Motor neuron (in vitro differentiated cells): ENCODE results near the gene PACSIN1. TPM values are rescaled to one million over a fixed set of nuclear protein-coding genes. Genes with fewer than 3 reads are reported as not detected.
"Not testable (repeated sequence)": the region's sequence is repeated elsewhere in the genome, so short reads cannot be mapped to it uniquely, and the experiment has no call there.

Experiments
- ATAC-seq, 8 experiments: fragments of 200-7000 bp; cut with Tn5 transposase; replicated peaks in 6 of 8; 2 replicates each; pipeline ENCODE4 v1.8.0; 2021; ENCODE audit warnings: mild to moderate bottlenecking in 8 of 8, moderate library complexity in 8 of 8
- H3K27ac ChIP-seq, 2 donors: fragments of 250-450 bp; sonication (Bioruptor Pico); 2 replicates each; pipeline ENCODE4 v1.9.0; 2021; ENCODE audit warnings: antibody characterized with exemption in 2 of 2, mild to moderate bottlenecking in 2 of 2, moderate library complexity in 1 of 2
- H3K4me1 ChIP-seq, 2 donors: fragments of 250-450 bp; sonication (Bioruptor Pico); replicated peaks in 1 of 2; 2 replicates each; pipeline ENCODE4 v1.6.1; 2021; ENCODE audit warnings: antibody characterized with exemption in 2 of 2, mild to moderate bottlenecking in 2 of 2, moderate library complexity in 1 of 2
- H3K4me3 ChIP-seq, 5 donors: fragments of 250-450 bp; sonication (Bioruptor Pico); 2 replicates each; pipeline ENCODE4 v1.9.0; 2021; ENCODE audit warnings: antibody characterized with exemption in 5 of 5, mild to moderate bottlenecking in 5 of 5, moderate library complexity in 4 of 5
- WGBS, 10 experiments: fragments of 450-650 bp; shearing (Covaris generic); methylation state at CpG; one replicate each; pipeline ENCODE4 v1.0.0; 2022; 5-methylcytosine and 5-hydroxymethylcytosine counted together
- in situ Hi-C, 9 experiments: fragments of 400-800 bp; cut with MboI; loops; one replicate each; pipeline ENCODE4 v1.15.0; 2021; ENCODE audit warnings: low sequenced_read_pairs in 9 of 9, low pct_unique_long_range_greater_than_20kb in 2 of 9; ENCODE audit not compliant: unreplicated experiment in 9 of 9
- total RNA-seq, 8 experiments: library from RNA; unstranded; fragments of 300-600 nt; gene quantifications; 2 replicates each; pipeline versions ENCODE4 v1.2.3 to v1.2.4, GENCODE V29; 2022

PACSIN1 gene
- total RNA-seq, 8 experiments from 2014 or later = 0.61 to 4.7 (median 1.3) TPM

DNA sequence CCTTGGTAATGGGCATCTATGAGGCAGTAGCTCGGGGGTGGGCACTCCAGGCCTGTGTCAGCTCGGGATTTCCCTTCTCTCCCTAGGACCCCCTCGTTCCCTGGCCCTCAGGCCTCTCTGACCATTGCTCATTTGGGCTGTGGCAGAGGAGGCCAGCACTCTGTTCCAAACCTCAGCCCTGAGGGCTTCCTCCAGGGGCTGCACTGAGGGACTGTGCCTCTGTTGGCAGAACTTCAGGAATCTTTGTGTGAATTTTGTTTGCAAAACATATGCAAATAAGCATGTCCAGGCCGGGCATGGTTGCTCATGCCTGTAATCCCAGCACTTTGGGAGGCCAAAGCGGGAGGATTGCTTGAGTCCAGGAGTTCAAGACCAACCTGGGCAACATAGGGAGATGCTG, 11.0 kb downstream of the PACSIN1 start:
- peak in 5 of 8 experiments; percentile 15 to 76 (median 40) for ATAC-seq
- in situ Hi-C loops = no loop called here
- Histone ChIP-seq H3K4me1 (peaks cover 9 to 17% of the 10 kb centered on the region in 2 donors), H3K4me3 (no peak overlapping the region), H3K27ac (no peak overlapping the region)
- WGBS, 10 experiments = 34 to 76% (median 58%) methylated on average over 2 to 3 of the region's 5 CpGs; no CpG with 5 or more reads in 1 of the 10 experiments

DNA sequence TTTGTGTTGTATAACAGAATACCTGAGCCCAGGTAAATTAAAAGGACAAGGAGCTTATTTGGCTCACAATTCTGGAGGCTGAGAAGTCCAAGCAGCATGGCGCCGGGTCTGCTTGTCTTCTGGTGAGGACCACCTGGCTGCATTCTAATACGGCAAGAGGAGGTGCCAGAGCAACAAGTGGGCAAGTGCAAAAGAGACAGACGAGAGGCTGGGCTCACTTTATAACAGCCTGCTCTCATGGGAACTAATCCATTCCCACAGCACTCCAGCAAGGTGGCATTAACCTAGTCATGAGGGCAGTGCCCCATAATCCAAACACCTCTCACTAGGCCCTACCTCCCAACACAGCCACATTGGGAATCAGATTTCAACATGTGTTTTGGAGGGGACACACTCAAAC, 12.9 kb downstream of the PACSIN1 start:
- no peak overlapping the region for H3K27ac ChIP-seq
- in situ Hi-C loops = no loop called here
- no peak overlapping the region for H3K4me3 ChIP-seq
- WGBS, 10 experiments = 13 to 94% (median 85%) methylated on average over 2 to 4 of the region's 4 CpGs; no CpG with 5 or more reads in 5 of the 10 experiments
- ATAC-seq = no peak
- peaks cover 9 to 17% of the 10 kb centered on the region in 2 donors for H3K4me1 ChIP-seq

DNA sequence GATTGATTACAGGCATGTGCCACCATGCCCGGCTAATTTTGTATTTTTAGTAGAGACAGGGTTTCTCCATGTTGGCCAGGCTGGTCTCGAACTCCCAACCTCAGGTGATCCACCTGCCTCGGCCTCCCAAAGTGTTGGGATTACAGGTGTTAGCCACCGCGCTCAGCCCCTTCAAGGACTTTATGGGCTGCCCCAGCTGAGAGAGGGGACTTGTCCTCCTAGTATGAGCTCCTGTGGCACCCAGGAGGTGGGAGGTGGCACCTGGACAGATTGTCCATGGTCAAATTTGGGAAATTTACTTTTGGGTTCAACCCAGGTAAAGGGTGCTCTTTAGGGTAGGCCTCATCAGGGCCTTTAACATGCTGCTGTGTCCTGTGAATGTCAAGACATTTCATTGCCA, 17.9 kb downstream of the PACSIN1 start:
- ATAC-seq, in situ Hi-C loops: not testable (repeated sequence)

DNA sequence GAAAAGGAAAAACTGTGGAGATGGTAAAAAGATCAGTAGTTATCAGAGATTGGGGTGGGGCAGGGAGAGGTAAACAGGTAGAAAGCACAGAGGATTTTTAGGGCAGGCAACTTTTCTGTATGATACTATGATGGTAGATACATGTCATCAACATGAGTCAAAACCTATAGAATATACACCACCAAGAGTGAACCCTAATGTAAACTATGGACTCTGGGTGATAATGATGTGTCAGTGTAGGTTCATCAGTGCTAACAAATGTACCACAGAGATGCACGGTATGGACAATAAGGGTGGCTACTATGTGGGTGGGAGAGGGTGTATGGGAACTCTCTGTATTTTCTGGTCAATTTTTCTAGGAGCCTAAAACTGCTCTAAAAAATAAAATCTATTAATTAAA, 18.5 kb downstream of the PACSIN1 start:
- WGBS, 10 experiments = 14 to 71% (median 55%) methylated on average over 1 of the region's 1 CpG; no CpG with 5 or more reads in 6 of the 10 experiments
- H3K4me3 ChIP-seq = no peak overlapping the region
- H3K4me1 ChIP-seq = no peaks in the 10 kb centered on the region
- in situ Hi-C loops = no loop called here
- ATAC-seq = no peak
- H3K27ac ChIP-seq = no peak overlapping the region

More for the DNA sequence above, 17.9 kb downstream of the PACSIN1 start:
- not testable (repeated sequence) for H3K4me3 ChIP-seq, H3K27ac ChIP-seq, H3K4me1 ChIP-seq
- 67 to 100% (median 80%) methylated on average over 1 to 3 of the region's 5 CpGs; no CpG with 5 or more reads in 7 of the 10 experiments for WGBS, 10 experiments

DNA sequence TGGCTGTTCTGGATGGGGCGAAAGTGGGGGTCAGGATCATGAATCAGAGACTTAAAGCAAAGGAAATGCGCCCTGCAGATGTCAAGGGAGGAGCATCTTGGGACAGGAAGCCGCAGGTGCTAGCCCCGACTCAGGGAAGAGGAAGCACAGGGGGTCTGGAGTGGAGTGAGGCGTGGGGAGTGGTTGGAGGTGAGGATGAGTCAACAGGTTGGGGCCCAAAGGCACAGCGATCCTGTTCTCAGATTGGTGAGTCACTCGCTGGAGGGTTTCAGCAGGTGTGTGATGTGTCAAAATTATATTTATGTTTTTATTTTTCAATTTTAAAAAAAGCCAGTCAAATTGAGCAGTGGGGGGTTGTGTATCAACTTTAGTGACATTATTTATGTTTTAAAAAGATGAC, 19.0 kb downstream of the PACSIN1 start:
- WGBS, 10 experiments = 50 to 88% (median 67%) methylated on average over 1 to 4 of the region's 7 CpGs; no CpG with 5 or more reads in 7 of the 10 experiments
- peak in 2 of 8 experiments; percentile 24 to 34 for ATAC-seq
- no peak overlapping the region for H3K4me3 ChIP-seq

DNA sequence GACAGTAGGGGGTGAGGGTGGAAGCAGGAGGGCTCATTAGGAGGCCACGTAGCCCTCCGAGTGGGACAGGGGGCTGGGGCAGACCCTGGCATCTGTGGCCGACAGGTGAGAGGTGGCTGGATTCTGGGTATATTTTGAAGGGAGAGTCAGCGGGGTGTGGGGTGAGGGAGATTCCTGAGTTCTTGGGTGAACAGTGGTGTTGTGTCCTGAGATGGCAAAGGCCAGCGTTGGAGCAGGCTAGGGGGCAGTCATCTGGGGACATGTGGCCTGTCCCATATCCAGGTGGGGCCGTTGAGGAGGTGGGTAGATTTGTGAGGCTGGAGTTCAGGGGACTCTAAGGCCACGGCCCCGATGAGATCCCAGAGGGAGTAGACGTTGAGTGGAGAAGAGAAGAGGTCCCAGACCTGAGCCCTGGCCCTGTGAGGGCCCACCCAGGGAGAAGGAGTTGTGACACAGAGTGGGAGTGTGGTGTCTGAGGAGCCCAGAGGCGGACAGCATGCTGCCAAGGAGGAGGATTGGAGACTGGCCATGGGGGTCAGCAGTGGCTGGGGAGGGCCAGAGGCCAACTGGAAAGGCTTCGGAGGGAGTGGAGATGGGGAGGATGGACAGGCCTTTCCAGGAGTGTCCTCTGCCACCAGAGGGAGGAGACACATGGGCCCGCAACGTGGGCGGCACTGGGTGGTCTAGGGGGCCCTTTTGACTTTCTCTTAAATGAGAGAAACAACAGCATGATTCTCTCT, 19.6 kb downstream of the PACSIN1 start:
- peak in 1 of 8 experiments; percentile 11 for ATAC-seq
- H3K4me3 ChIP-seq = no peak overlapping the region
- in situ Hi-C loops = no loop called here
- H3K27ac ChIP-seq = no peak overlapping the region
- 47 to 98% (median 74%) methylated on average over 3 to 7 of the region's 14 CpGs; no CpG with 5 or more reads in 5 of the 10 experiments for WGBS, 10 experiments
- H3K4me1 ChIP-seq = peaks cover 3 to 6% of the 10 kb centered on the region in 2 donors

More for the DNA sequence above, 19.0 kb downstream of the PACSIN1 start:
- Histone ChIP-seq H3K4me1 (peaks cover 0 to under 1% of the 10 kb centered on the region in 2 donors), H3K27ac (no peak overlapping the region)
- in situ Hi-C loops = no loop called here

DNA sequence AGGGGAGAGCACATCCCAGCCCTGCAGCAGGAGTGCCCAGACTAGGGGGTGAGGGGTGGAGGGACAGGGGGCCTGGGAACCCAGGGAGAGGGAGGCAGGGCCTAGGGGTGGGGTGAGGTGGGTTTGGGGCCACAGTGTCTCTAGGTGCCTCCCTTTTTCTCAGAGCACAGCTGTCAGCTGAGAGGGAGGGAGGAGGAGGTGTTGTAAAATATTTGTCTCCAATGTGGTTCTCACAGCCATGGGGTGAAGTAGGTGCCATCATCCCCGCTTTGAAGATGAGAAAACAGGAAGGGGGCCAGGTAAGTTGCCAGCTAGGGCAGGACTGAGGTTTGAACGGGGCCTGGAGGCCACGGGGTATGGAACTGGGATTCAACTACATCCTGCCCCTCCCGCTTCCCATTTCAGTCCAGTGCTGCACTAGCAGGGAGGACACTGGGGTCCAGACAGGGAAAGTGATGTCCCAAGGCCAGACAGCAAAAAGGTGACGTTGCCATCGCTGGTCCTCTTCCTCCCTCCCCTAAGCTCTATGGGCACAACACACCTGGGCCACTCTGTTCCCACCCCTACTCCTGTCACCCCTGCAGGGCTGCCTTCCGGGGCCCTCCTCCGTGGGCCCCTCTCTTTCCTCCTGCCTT, 20.3 kb downstream of the PACSIN1 start:
- ATAC-seq = no peak
- no peak overlapping the region for H3K27ac ChIP-seq
- 20 to 100% (median 82%) methylated on average over 1 to 3 of the region's 8 CpGs; no CpG with 5 or more reads in 4 of the 10 experiments for WGBS, 10 experiments
- no peak overlapping the region for H3K4me3 ChIP-seq
- peaks cover 11 to 13% of the 10 kb centered on the region in 2 donors for H3K4me1 ChIP-seq
- in situ Hi-C loops = no loop called here

DNA sequence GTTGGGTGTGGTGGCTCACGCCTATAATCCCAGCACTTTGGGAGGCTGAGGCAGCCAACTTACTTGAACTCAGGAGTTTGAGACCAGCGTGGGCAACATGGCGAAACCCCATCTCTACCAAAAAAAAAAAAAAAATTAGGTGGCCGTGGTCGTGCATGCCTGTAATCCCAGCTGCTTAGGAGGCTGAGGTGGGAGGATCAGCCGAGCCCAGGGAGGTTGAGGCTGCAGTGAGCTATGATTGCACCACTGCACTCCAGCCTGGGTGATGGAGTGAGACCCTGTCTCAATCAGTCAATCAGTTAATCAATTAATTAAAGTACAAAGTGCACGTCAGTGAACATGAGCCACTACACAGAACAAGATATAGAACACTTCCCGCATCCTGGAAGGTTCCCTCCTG, 21.0 kb downstream of the PACSIN1 start:
- H3K27ac ChIP-seq, ATAC-seq, H3K4me3 ChIP-seq, in situ Hi-C loops: not testable (repeated sequence)
- WGBS, 10 experiments = 58 to 90% (median 83%) methylated on average over 2 to 6 of the region's 8 CpGs; no CpG with 5 or more reads in 3 of the 10 experiments
- peaks cover 13 to 17% of the 10 kb centered on the region in 2 donors for H3K4me1 ChIP-seq

DNA sequence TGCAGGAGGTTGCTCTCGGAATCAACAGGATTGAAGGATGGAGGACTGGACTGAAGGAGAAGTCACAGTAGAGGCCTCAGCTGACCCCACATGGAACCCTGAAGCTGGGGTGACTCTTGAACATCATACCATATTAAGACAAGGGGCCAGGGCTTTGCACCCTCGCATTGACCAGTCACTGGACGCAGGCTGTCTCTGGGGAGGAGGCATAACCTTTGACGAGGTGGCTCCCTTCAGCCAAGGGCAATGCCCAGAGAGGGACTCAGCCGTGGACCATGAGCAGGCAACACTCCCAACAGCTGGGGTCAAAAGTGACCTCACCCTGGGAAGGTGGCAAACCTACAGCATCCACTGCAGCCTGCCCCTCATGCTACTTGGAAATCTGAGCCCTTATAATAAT, 21.7 kb downstream of the PACSIN1 start:
- no peak for ATAC-seq
- Histone ChIP-seq H3K4me1 (peaks cover 13 to 17% of the 10 kb centered on the region in 2 donors), H3K27ac (no peak overlapping the region), H3K4me3 (no peak overlapping the region)
- 50 to 100% (median 73%) methylated on average over 2 to 5 of the region's 5 CpGs; no CpG with 5 or more reads in 6 of the 10 experiments for WGBS, 10 experiments
- in situ Hi-C loops = no loop called here

DNA sequence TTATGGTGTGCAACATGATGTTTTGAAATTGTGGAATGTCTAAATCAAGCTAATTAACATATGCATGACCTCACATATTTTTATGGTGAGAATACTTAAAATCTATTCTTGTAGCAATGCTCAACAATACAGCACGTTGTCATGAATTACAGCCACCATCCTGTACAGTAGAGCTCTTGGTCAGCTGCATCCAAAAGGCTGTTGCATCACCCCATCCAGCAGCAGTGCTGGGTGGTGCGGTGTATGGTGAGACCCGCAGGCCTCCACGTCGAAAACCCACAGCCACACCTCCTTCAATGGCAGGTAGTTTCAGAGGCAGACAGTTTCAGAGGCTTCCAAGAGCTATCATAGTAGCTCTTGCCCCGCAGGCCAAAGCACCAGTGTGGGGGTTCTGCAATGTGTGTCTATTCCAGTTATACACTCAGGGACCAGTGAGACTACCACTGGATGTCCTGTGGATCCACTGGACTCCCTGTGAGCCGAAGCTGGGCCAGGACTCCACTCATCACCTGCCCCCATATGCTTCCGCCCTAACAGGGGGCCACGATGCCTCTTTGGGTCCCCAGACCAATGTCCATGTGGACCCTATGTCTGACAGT, 23.4 kb downstream of the PACSIN1 start:
- ATAC-seq = peak in 6 of 8 experiments; percentile 37 to 80 (median 58)
- Histone ChIP-seq H3K4me3 (no peak overlapping the region), H3K4me1 (peaks cover 13 to 17% of the 10 kb centered on the region in 2 donors), H3K27ac (no peak overlapping the region)
- WGBS, 10 experiments = 75 to 100% (median 83%) methylated on average over 1 to 7 of the region's 9 CpGs; no CpG with 5 or more reads in 4 of the 10 experiments
- in situ Hi-C loops = no loop called here

DNA sequence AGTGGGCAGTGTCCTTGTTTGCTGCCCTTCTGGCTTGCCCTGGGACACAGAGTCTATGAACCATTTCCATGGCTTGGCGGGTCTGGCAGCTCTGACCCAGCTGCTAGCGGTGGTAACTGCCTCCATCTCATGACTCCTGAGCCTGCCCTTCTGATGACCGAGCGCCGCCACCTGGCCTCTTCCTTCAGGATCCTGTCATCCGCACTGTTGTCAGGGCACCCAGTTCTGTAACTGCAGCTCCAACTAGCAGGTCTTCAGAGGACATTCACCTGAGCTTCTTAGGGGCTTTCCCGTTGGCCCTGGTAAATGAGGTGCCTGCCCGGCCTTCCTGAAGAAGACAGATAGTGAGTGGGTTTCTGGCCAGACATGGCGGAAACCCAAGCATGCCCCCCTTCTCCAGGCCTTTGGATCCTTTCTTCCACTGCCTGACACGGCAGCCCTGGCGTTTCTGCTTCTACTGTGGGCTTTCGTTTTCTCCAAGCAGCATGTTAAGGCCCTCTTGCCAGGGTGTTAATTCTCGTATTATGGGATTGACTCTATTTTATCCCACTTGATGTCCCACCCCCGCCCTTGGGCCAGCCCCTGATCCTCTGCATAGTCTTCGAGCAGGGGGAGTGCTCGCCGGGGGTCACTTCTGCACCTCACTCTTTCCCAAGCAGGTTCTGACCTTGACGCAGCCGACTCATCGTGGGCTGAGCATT, 24.7 kb downstream of the PACSIN1 start:
- Histone ChIP-seq H3K27ac (peak overlapping the region; percentile 73 to 78), H3K4me1 (peaks cover 13 to 17% of the 10 kb centered on the region in 2 donors), H3K4me3 (no peak overlapping the region)
- in situ Hi-C loops = no loop called here
- WGBS, 10 experiments = 21 to 100% (median 78%) methylated on average over 2 to 10 of the region's 20 CpGs; no CpG with 5 or more reads in 4 of the 10 experiments
- no peak for ATAC-seq

DNA sequence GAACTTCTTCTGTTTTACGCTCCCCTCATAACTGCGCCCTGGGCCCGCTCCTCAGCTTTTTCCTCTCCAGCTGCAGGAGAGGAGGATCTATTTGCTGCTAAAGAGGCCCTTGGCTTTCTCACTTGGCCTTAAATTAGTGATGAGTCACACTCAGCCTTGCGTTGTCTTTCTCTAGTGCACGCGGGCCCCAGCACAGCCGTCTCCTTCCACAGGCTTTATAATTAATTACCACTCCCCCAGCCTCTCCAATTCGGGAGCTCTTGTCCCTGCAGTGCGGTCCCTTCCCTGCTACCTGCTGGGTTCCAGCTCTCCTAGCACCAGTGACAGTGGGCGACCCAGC, 25.2 kb downstream of the PACSIN1 start:
- in situ Hi-C loops = no loop called here
- peak overlapping the region; percentile 73 to 78 for H3K27ac ChIP-seq
- no peak overlapping the region for H3K4me3 ChIP-seq
- ATAC-seq = peak; percentile 34 to 97 (median 95)
- 0 to 100% (median 51%) methylated on average over 1 to 6 of the region's 10 CpGs; no CpG with 5 or more reads in 2 of the 10 experiments for WGBS, 10 experiments
- H3K4me1 ChIP-seq = peaks cover 13 to 17% of the 10 kb centered on the region in 2 donors
